Parathyroid adenoma (tissue), 2 donors: ENCODE measurements around the gene LRRC26.

ENCODE experiments used
- H2AFZ ChIP-seq: fragments of 300-600 bp; sonication (generic); one replicate; pipeline ENCODE4 v1.7.0; 2017; ENCODE audit warnings: antibody characterized with exemption, mild to moderate bottlenecking
- H3K27ac ChIP-seq: fragments of 300-600 bp; sonication (generic); one replicate; pipeline ENCODE4 v1.7.0; 2017
- H3K27me3 ChIP-seq: fragments of 300-600 bp; sonication (generic); one replicate; pipeline ENCODE4 v1.7.0; 2017; ENCODE audit warnings: low read length; ENCODE audit not compliant: control insufficient read depth, insufficient read depth
- H3K36me3 ChIP-seq: fragments of 300-600 bp; sonication (generic); one replicate; pipeline ENCODE4 v1.7.0; 2017; ENCODE audit warnings: low read length; ENCODE audit not compliant: control insufficient read depth, insufficient read depth
- H3K4me1 ChIP-seq: fragments of 300-600 bp; sonication (generic); one replicate; pipeline ENCODE4 v1.7.0; 2017; ENCODE audit warnings: control low read depth
- H3K4me2 ChIP-seq: fragments of 300-600 bp; sonication (generic); one replicate; pipeline ENCODE4 v1.7.0; 2017; ENCODE audit warnings: low read length
- H3K4me3 ChIP-seq: fragments of 300-600 bp; sonication (generic); one replicate; pipeline ENCODE4 v1.7.0; 2017; ENCODE audit warnings: low read depth, low read length
- H3K79me2 ChIP-seq: fragments of 300-600 bp; sonication (generic); one replicate; pipeline ENCODE4 v1.7.0; 2017; ENCODE audit warnings: control low read depth
- H3K9ac ChIP-seq: fragments of 300-600 bp; sonication (generic); one replicate; pipeline ENCODE4 v1.7.0; 2017; ENCODE audit warnings: mild to moderate bottlenecking
- H3K9me3 ChIP-seq: fragments of 300-600 bp; sonication (generic); one replicate; pipeline ENCODE4 v1.7.0; 2017; ENCODE audit warnings: low read length; ENCODE audit not compliant: control insufficient read depth
- CTCF ChIP-seq: fragments of 300-600 bp; sonication (generic); IDR thresholded peaks from one replicate; pipeline ENCODE4 v1.7.0; 2017; ENCODE audit warnings: antibody characterized with exemption, mild to moderate bottlenecking
- donor health status: primary hyperparathyroidism.

The LRRC26 gene

GRCh38 chr9:137156567-137157375, 13.1 kb downstream of the LRRC26 start:
- no peak overlapping the region for H3K4me2 ChIP-seq
- no peaks in the 10 kb centered on the region for H3K79me2 ChIP-seq
- no peak overlapping the region for H3K9ac ChIP-seq
- H3K36me3 ChIP-seq, result no peaks in the 10 kb centered on the region
- H3K4me3 ChIP-seq, result no peak overlapping the region
- no peak overlapping the region for H3K27ac ChIP-seq
- no peak overlapping the region for H2AFZ ChIP-seq
- TF ChIP-seq CTCF, result no peak
- H3K4me1 ChIP-seq, result no peaks in the 10 kb centered on the region
- H3K27me3 ChIP-seq, result no peaks in the 10 kb centered on the region
- no peaks in the 10 kb centered on the region for H3K9me3 ChIP-seq

- H3K79me2 ChIP-seq, result no peaks in the 10 kb centered on the region
- H3K27me3 ChIP-seq, result no peaks in the 10 kb centered on the region
- no peak for TF ChIP-seq CTCF
Observed at GRCh38 chr9:137152844-137153405, 16.9 kb downstream of the LRRC26 start.

GRCh38 chr9:137150617-137151457, 19.0 kb downstream of the LRRC26 start:
- H3K79me2 ChIP-seq, result no peaks in the 10 kb centered on the region
- H3K27me3 ChIP-seq, result no peaks in the 10 kb centered on the region

More at GRCh38 chr9:137152844-137153405, 16.9 kb downstream of the LRRC26 start:
- no peaks in the 10 kb centered on the region for H3K36me3 ChIP-seq
- no peak overlapping the region for H3K9ac ChIP-seq
- H3K4me2 ChIP-seq, result no peak overlapping the region
- no peak overlapping the region for H3K4me3 ChIP-seq
- H3K9me3 ChIP-seq, result no peaks in the 10 kb centered on the region
- H2AFZ ChIP-seq, result no peak overlapping the region
- no peak overlapping the region for H3K27ac ChIP-seq
- H3K4me1 ChIP-seq, result no peaks in the 10 kb centered on the region

GRCh38 chr9:137149942-137150616, 19.8 kb downstream of the LRRC26 start:
- no peak overlapping the region for H3K27ac ChIP-seq
- no peaks in the 10 kb centered on the region for H3K27me3 ChIP-seq
- H3K9ac ChIP-seq, result no peak overlapping the region
- H3K4me2 ChIP-seq, result no peak overlapping the region
- H3K79me2 ChIP-seq, result no peaks in the 10 kb centered on the region
- H3K9me3 ChIP-seq, result no peaks in the 10 kb centered on the region
- no peaks in the 10 kb centered on the region for H3K4me1 ChIP-seq
- no peak overlapping the region for H3K4me3 ChIP-seq
- no peak overlapping the region for H2AFZ ChIP-seq
- no peak for TF ChIP-seq CTCF
- H3K36me3 ChIP-seq, result no peaks in the 10 kb centered on the region

More at GRCh38 chr9:137150617-137151457, 19.0 kb downstream of the LRRC26 start:
- H3K4me1 ChIP-seq, result no peaks in the 10 kb centered on the region
- no peak overlapping the region for H3K4me2 ChIP-seq
- H3K4me3 ChIP-seq, result no peak overlapping the region
- H2AFZ ChIP-seq, result no peak overlapping the region
- H3K36me3 ChIP-seq, result no peaks in the 10 kb centered on the region
- no peak for TF ChIP-seq CTCF
- H3K9ac ChIP-seq, result no peak overlapping the region
- no peak overlapping the region for H3K27ac ChIP-seq
- no peaks in the 10 kb centered on the region for H3K9me3 ChIP-seq
